ENCODE data around the gene JAGN1. TPM values are rescaled to one million over a fixed set of nuclear protein-coding genes. Genes with fewer than 3 reads are reported as not detected.

JAGN1 gene
- total RNA-seq, 2 experiments from 2014 or later = 21.0 to 29.5 TPM

- Histone ChIP-seq H3K4me2 (ENCODE audit: low read length) (no peak overlapping the region; the same call in 1 of the 2 replicates), H3K4me1 (ENCODE audit: insufficient read depth, low read length, poor library complexity, severe bottlenecking) (no peaks in the 10 kb centered on the region), H3K9me3 (ENCODE audit: low read length) (no peaks in the 10 kb centered on the region), H3K4me3 (ENCODE audit: low read depth, low read length, poor library complexity, severe bottlenecking) (no peak overlapping the region), H3K27ac (ENCODE audit: low read depth, low read length, poor library complexity, severe bottlenecking) (no peak overlapping the region), H3K9me2 (ENCODE audit: insufficient read depth, low read length) (no peaks in the 10 kb centered on the region), H3K36me3 (ENCODE audit: insufficient read depth, low read length) (no peaks in the 10 kb centered on the region), H4K20me1 (ENCODE audit: insufficient read depth, low read length) (no peaks in the 10 kb centered on the region), H3K79me2 (ENCODE audit: insufficient read depth, low read depth, low read length) (no peaks in the 10 kb centered on the region), H2AFZ (ENCODE audit: low read length) (no peak overlapping the region)
- ChIA-PET POLR2A (interaction anchor here (0.5 kb wide), 2 partner anchors 15 to 373 kb away, joined by 3 to 4 read pairs; no protein-coding TSS in a partner anchor), CTCF (ENCODE audit: unreplicated experiment) (no interaction called here)
- TF ChIP-seq CTCF (conservative IDR thresholded peaks at IDR 0.05; ENCODE audit: low read length) (no peak), EZH2phosphoT487 (IDR thresholded peaks at IDR 0.05; ENCODE audit: borderline replicate concordance, low read depth, low read length) (no peak)
- no TSS peak for BruUV-seq (replicated peaks)
- intact Hi-C loops (cut with micrococcal nuclease; ENCODE audit: unreplicated experiment) = no loop called here
- no peak for DNase-seq (ENCODE audit: low spot score)
Observed at GRCh38 chr3:9915254-9916141, 25.1 kb downstream of the JAGN1 start.

DNA sequence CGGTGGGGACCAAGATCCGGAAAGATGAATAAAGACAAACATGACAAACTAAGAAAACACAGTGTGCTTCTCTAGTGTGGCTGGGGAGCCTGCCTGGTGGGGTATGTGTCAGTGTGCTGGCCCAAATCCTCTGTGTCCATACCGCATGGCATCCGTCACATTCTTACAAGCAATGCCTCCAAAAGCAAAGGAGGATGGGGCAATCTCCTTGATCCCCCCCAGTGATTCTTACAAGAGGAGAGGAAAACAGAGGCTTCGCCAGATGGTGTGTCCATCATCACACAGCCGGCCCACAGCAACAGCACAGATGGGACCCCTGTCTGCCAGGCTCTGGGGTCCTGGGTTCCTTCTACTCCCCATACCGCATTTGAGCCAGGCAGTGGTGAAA is 25.9 kb downstream of the JAGN1 start:
- H3K36me3 ChIP-seq (ENCODE audit: insufficient read depth, low read length) = no peaks in the 10 kb centered on the region
- no peaks in the 10 kb centered on the region for H3K79me2 ChIP-seq (ENCODE audit: insufficient read depth, low read depth, low read length)
- intact Hi-C loops (cut with micrococcal nuclease; ENCODE audit: unreplicated experiment) = no loop called here
- TF ChIP-seq CTCF (conservative IDR thresholded peaks at IDR 0.05; ENCODE audit: low read length) = no peak
- no peaks in the 10 kb centered on the region for H4K20me1 ChIP-seq (ENCODE audit: insufficient read depth, low read length)
- no peak overlapping the region for H3K4me3 ChIP-seq (ENCODE audit: low read depth, low read length, poor library complexity, severe bottlenecking)
- H3K4me2 ChIP-seq (ENCODE audit: low read length) = no peak overlapping the region
- no peaks in the 10 kb centered on the region for H3K9me2 ChIP-seq (ENCODE audit: insufficient read depth, low read length)
- no peak overlapping the region for H3K27ac ChIP-seq (ENCODE audit: low read depth, low read length, poor library complexity, severe bottlenecking)
- CTCF ChIA-PET (ENCODE audit: unreplicated experiment) = no interaction called here
- POLR2A ChIA-PET = interaction anchor here (0.5 kb wide), 1 partner anchor 374 kb away, joined by 4 read pairs; no protein-coding TSS in a partner anchor
- H2AFZ ChIP-seq (ENCODE audit: low read length) = no peak overlapping the region
- H3K9me3 ChIP-seq (ENCODE audit: low read length) = no peaks in the 10 kb centered on the region
- no peaks in the 10 kb centered on the region for H3K4me1 ChIP-seq (ENCODE audit: insufficient read depth, low read length, poor library complexity, severe bottlenecking)
- no peak for DNase-seq (ENCODE audit: low spot score)
- BruUV-seq (replicated peaks) = no TSS peak

Data from OCI-LY7 (cell line).